Astrocyte of the spinal cord (primary cell): ENCODE results near the gene APBA3.

Experiments used
- DNase-seq: peaks from one replicate; pipeline ENCODE4 v3.0.0; 2011; ENCODE audit warnings: low read depth, low spot score
- H3K4me3 ChIP-seq: 2 replicates; pipeline ENCODE4 v1.5.1; 2011; ENCODE audit warnings: low read depth, mild to moderate bottlenecking, low read length, moderate library complexity
- CTCF ChIP-seq: IDR thresholded peaks from 2 replicates; pipeline ENCODE4 v1.5.1; 2012; ENCODE audit warnings: low read depth, mild to moderate bottlenecking, low read length, inconsistent platforms
- in situ Hi-C: cut with HindIII; loops from 2 replicates; pipeline ENCODE4 v1.10.0; 2017; ENCODE audit warnings: low sequenced_read_pairs

APBA3 gene

GRCh38 chr19:3776479-3777040 lies 15.1 kb upstream of the APBA3 start:
- no peak overlapping the region for H3K4me3 ChIP-seq
- TF ChIP-seq CTCF: no peak
- DNase-seq: no peak
- in situ Hi-C loops: no loop called here

- no peak for DNase-seq
- no peak for TF ChIP-seq CTCF
- in situ Hi-C loops: no loop called here
- no peak overlapping the region for H3K4me3 ChIP-seq
Measured at GRCh38 chr19:3775831-3776230, 14.3 kb upstream of the APBA3 start.

- in situ Hi-C loops: no loop called here
- no peak for TF ChIP-seq CTCF
Measured at GRCh38 chr19:3775374-3775711, 13.9 kb upstream of the APBA3 start.

GRCh38 chr19:3774621-3775373 lies 13.3 kb upstream of the APBA3 start:
- in situ Hi-C loops: no loop called here
- no peak overlapping the region for H3K4me3 ChIP-seq
- no peak for TF ChIP-seq CTCF
- DNase-seq: no peak

More at GRCh38 chr19:3775374-3775711, 13.9 kb upstream of the APBA3 start:
- no peak overlapping the region for H3K4me3 ChIP-seq
- DNase-seq: no peak

DNA sequence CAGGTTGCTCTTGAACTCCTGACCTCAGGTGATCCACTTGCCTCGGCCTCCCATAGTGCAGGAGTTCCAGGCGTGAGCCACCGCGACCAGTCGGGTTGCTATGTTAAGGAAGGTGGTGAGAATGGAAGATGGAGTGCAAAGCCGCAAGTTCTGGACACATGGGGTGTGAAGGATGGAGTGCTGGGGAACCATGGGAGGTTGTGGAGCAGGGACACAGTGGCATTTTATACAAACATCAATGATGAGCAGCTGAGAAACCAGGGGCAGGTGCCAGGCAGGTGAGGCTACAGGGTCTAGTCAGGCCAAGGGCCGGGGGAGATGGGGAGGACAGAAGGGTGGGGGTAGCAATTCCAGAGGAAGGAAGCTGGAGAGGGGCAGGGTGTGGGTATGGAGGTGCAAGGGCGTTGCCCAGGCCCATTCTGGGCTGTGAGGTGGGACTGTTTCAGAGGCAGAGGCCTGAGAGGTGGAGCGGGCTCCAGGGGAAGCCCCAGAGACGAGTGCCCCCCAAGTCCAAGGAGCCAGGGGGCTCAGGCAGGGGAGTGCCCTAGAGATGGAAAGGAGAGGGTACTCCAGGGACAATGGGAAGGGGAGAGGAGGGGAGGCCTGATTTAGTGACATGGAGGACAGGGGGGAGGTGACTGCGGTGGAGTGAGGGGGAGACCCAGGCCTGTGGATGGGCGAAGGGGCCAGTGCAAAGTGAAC lies 12.5 kb upstream of the APBA3 start:
- TF ChIP-seq CTCF: no peak
- H3K4me3 ChIP-seq: no peak overlapping the region
- no peak for DNase-seq
- in situ Hi-C loops: no loop called here

DNA sequence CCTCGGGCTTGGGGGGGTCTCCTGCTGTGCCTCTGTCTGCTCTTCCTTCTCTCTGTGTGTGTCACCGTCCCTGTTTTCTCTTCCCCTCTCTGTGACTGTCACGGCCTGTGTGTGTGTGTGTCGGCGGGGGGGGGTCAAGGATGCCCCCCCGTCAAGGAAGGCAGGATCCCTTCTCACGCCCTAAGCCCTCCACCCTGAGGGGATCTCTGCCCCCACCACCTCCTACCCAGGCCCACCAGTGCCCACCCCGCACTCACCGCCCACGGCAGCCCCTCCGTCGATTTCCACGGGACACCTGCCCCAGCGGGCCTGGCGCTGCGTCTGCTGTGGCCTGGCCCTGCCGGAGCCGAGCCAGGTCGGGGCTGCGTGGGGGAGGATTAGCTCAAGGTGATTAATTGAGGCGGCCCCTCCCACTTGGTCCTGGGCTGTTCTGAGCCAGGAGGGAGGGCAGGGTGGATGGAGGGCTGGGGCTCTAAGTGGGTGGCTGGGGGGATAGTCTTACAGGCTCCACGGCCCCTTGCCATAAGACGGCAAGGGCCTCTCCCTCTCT lies 10.5 kb upstream of the APBA3 start, which contains the start of gene RAX2:
Gene RAX2, minus strand, starts transcription at position 323 of the 550 bp plus-strand sequence. CDS start 486 bp downstream, outside the sequence.
- no peak for TF ChIP-seq CTCF
- H3K4me3 ChIP-seq: no peak within 1 kb of the TSS
- in situ Hi-C loops: no loop called here
- no peak for DNase-seq
